HepG2 (cell line): Measurements from ENCODE around the gene ART1. TPM values are rescaled to one million over a fixed set of nuclear protein-coding genes. Genes with fewer than 3 reads are reported as not detected.

ENCODE experiments used
- ARNTL ChIP-seq: sonication (generic); formaldehyde crosslinking; IDR thresholded peaks from 2 replicates; pipeline ENCODE4 v1.4.0; 2020; ENCODE audit warnings: mild to moderate bottlenecking, missing genetic modification reagents
- CEBPB ChIP-seq: IDR thresholded peaks from 2 replicates; pipeline ENCODE4 v1.6.1; 2011; ENCODE audit warnings: low read depth, low read length, improper control_type of control experiment, borderline replicate concordance
- CREB1 ChIP-seq, 2 experiments: fragments of 450-650 bp in 1 of 2; IDR thresholded peaks; 2 replicates each; pipeline ENCODE4 v1.6.1; 2016 to 2017; ENCODE audit warnings: control low read depth in 1 of 2, mild to moderate bottlenecking in 1 of 2, missing compliant biosample characterization in 1 of 2, missing genetic modification characterization in 1 of 2
- E2F1 ChIP-seq: sonication (generic); formaldehyde crosslinking; IDR thresholded peaks from 2 replicates; pipeline ENCODE4 v1.5.0; 2020; ENCODE audit warnings: missing genetic modification reagents
- ELF1 ChIP-seq: sonication (generic); formaldehyde crosslinking; IDR thresholded peaks from 2 replicates; pipeline ENCODE4 v1.4.0; 2020; ENCODE audit warnings: missing genetic modification reagents
- HDAC6 ChIP-seq: fragments of 200-600 bp; sonication (generic); IDR thresholded peaks from 2 replicates; pipeline ENCODE4 v1.7.0; 2017; ENCODE audit warnings: mild to moderate bottlenecking, antibody characterized with exemption, low read length, low read depth
- KLF16 ChIP-seq, 2 experiments: sonication (generic) in 1 of 2; formaldehyde crosslinking in 1 of 2; IDR thresholded peaks; 2 replicates each; pipeline versions ENCODE4 v1.6.1 to v1.8.0; 2016 to 2023; ENCODE audit warnings: missing genetic modification reagents in 2 of 2, missing compliant biosample characterization in 1 of 2
- KLF6 ChIP-seq: IDR thresholded peaks from 2 replicates; pipeline ENCODE4 v1.8.0; 2016; ENCODE audit warnings: missing biosample characterization, missing genetic modification reagents
- MXI1 ChIP-seq: IDR thresholded peaks from 3 replicates; pipeline ENCODE4 v1.6.1; 2012; ENCODE audit warnings: low read depth, low read length, inconsistent platforms, borderline replicate concordance
- NFE2 ChIP-seq: sonication (generic); formaldehyde crosslinking; IDR thresholded peaks from 2 replicates; pipeline ENCODE4 v1.4.0; 2020; ENCODE audit warnings: missing genetic modification reagents
- NFYB ChIP-seq: sonication (generic); formaldehyde crosslinking; IDR thresholded peaks from 2 replicates; pipeline ENCODE4 v1.4.0; 2020; ENCODE audit warnings: missing genetic modification reagents
- ZFP62 ChIP-seq: sonication (generic); formaldehyde crosslinking; IDR thresholded peaks from 2 replicates; pipeline ENCODE4 v1.4.0; 2020; ENCODE audit warnings: missing genetic modification reagents
- ZNF20 ChIP-seq: sonication (generic); formaldehyde crosslinking; IDR thresholded peaks from 2 replicates; pipeline ENCODE4 v1.4.0; 2020; ENCODE audit warnings: mild to moderate bottlenecking, moderate library complexity, missing genetic modification reagents
- ZNF326 ChIP-seq: sonication (generic); formaldehyde crosslinking; IDR thresholded peaks from 2 replicates; pipeline ENCODE4 v1.4.0; 2020; ENCODE audit warnings: missing genetic modification reagents, borderline replicate concordance
- ZNF34 ChIP-seq: sonication (generic); formaldehyde crosslinking; IDR thresholded peaks from 2 replicates; pipeline ENCODE4 v1.4.0; 2020; ENCODE audit warnings: mild to moderate bottlenecking, missing genetic modification reagents, borderline replicate concordance
- ZNF484 ChIP-seq: sonication (generic); formaldehyde crosslinking; IDR thresholded peaks from 2 replicates; pipeline ENCODE4 v1.5.1; 2020; ENCODE audit warnings: mild to moderate bottlenecking, low read depth, missing genetic modification reagents, borderline replicate concordance
- ZNF780A ChIP-seq: sonication (generic); formaldehyde crosslinking; IDR thresholded peaks from 2 replicates; pipeline ENCODE4 v1.8.0; 2022; ENCODE audit warnings: mild to moderate bottlenecking, missing genetic modification reagents, moderate library complexity
- polyA plus RNA-seq, 8 experiments: library from polyadenylated mRNA; depleted of rRNA in 3 of 8; stranded (reverse) in 7 of 8; unstranded in 1 of 8; fragments of >200 nt; fragmentation: Illumina TruSeq in 4 of 8; extraction: Trizol in 4 of 8; gene quantifications; 2 replicates each; pipeline versions ENCODE4 v1.2.1 to v1.2.3, GENCODE V29; 2011 to 2016; ENCODE audit warnings: low read depth in 4 of 8, missing spikeins in 1 of 8, mixed read lengths in 1 of 8; ENCODE audit not compliant: insufficient read depth in 1 of 8
- total RNA-seq, 5 experiments: library from RNA; depleted of rRNA; stranded (reverse); fragments of >200 nt; fragmentation: Illumina TruSeq; extraction: Trizol; gene quantifications; 2 replicates each; pipeline ENCODE4 v1.2.3, GENCODE V29; 2016; ENCODE audit warnings: low read depth in 1 of 5
- TF ChIP-seq, protein P1 (sequence below): sonication (generic); formaldehyde crosslinking; IDR thresholded peaks from 2 replicates; pipeline ENCODE4 v1.8.0; 2022; ENCODE audit warnings: low read depth, missing genetic modification reagents
- TF ChIP-seq, protein P2 (sequence below): IDR thresholded peaks from 2 replicates; pipeline ENCODE4 v1.4.0; 2020; ENCODE audit warnings: mild to moderate bottlenecking, missing genetic modification reagents
- TF ChIP-seq, protein P3 (sequence below): sonication (generic); formaldehyde crosslinking; IDR thresholded peaks from 2 replicates; pipeline ENCODE4 v1.5.0; 2020; ENCODE audit warnings: missing genetic modification reagents, mild to moderate bottlenecking, borderline replicate concordance

The ART1 gene
- total and polyA plus RNA-seq, 2 of the 13 experiments (the other 11 are each of a cell fraction or from before 2014, with no cell fraction given): not detected

- no peak for TF ChIP-seq NFE2 (CRISPR knock-in tag)
- TF ChIP-seq ZNF20 (CRISPR knock-in tag): no peak
- peak; percentile 89 for TF ChIP-seq ARNTL (CRISPR knock-in tag)
- peak; percentile 61; the same call in 1 of the 2 replicates for TF ChIP-seq E2F1 (CRISPR knock-in tag)
- TF ChIP-seq ZFP62 (CRISPR knock-in tag): no peak
- TF ChIP-seq, protein P1, sequence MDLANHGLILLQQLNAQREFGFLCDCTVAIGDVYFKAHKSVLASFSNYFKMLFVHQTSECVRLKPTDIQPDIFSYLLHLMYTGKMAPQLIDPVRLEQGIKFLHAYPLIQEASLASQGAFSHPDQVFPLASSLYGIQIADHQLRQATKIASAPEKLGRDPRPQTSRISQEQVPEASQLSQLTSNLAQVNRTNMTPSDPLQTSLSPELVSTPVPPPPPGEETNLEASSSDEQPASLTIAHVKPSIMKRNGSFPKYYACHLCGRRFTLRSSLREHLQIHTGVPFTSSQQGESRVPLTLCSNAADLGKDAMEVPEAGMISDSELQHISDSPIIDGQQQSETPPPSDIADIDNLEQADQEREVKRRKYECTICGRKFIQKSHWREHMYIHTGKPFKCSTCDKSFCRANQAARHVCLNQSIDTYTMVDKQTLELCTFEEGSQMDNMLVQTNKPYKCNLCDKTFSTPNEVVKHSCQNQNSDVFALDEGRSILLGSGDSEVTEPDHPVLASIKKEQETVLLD: no peak
- TF ChIP-seq, protein P2, sequence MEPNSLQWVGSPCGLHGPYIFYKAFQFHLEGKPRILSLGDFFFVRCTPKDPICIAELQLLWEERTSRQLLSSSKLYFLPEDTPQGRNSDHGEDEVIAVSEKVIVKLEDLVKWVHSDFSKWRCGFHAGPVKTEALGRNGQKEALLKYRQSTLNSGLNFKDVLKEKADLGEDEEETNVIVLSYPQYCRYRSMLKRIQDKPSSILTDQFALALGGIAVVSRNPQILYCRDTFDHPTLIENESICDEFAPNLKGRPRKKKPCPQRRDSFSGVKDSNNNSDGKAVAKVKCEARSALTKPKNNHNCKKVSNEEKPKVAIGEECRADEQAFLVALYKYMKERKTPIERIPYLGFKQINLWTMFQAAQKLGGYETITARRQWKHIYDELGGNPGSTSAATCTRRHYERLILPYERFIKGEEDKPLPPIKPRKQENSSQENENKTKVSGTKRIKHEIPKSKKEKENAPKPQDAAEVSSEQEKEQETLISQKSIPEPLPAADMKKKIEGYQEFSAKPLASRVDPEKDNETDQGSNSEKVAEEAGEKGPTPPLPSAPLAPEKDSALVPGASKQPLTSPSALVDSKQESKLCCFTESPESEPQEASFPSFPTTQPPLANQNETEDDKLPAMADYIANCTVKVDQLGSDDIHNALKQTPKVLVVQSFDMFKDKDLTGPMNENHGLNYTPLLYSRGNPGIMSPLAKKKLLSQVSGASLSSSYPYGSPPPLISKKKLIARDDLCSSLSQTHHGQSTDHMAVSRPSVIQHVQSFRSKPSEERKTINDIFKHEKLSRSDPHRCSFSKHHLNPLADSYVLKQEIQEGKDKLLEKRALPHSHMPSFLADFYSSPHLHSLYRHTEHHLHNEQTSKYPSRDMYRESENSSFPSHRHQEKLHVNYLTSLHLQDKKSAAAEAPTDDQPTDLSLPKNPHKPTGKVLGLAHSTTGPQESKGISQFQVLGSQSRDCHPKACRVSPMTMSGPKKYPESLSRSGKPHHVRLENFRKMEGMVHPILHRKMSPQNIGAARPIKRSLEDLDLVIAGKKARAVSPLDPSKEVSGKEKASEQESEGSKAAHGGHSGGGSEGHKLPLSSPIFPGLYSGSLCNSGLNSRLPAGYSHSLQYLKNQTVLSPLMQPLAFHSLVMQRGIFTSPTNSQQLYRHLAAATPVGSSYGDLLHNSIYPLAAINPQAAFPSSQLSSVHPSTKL: peak; percentile 37; the same call in 1 of the 2 replicates
- TF ChIP-seq CEBPB: no peak
- TF ChIP-seq KLF6 (CRISPR knock-in tag): no peak
- TF ChIP-seq MXI1: no peak
- TF ChIP-seq, protein P3, sequence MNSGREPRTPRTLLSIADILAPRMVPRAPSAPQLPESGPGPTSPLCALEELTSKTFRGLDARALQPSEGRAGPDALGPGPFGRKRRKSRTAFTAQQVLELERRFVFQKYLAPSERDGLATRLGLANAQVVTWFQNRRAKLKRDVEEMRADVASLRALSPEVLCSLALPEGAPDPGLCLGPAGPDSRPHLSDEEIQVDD (CRISPR knock-in tag): no peak
- 0 out of 2 replicates have a peak, but pooled peaks have one; percentile 17 for TF ChIP-seq NFYB (CRISPR knock-in tag)
- no peak for TF ChIP-seq KLF16 (CRISPR knock-in tag; IDR thresholded peaks at IDR 0.05)
- no peak for TF ChIP-seq ELF1 (CRISPR knock-in tag)
- TF ChIP-seq HDAC6: no peak
- no peak for TF ChIP-seq ZNF484 (CRISPR knock-in tag)
- no peak for TF ChIP-seq ZNF326 (CRISPR knock-in tag)
- no peak for TF ChIP-seq ZNF34 (CRISPR knock-in tag)
- no peak for TF ChIP-seq CREB1 (IDR thresholded peaks at IDR 0.05)
- TF ChIP-seq CREB1 (CRISPR knock-in tag; IDR thresholded peaks at IDR 0.05): no peak
- no peak for TF ChIP-seq ZNF780A
Observed at GRCh38 chr11:3642071-3642951, 2.6 kb upstream of the ART1 start (continued).
